OCI-LY1 (cell line): ENCODE data around the gene GNG13.

Experiments
- H2AFZ ChIP-seq: fragments of 200-600 bp; sonication (generic), shearing (Covaris generic); 2 replicates; pipeline ENCODE4 v1.6.0; 2014; ENCODE audit warnings: antibody characterized with exemption, mild to moderate bottlenecking, low read length
- H3F3A ChIP-seq: fragments of 200-600 bp; sonication (generic), shearing (Covaris generic); 2 replicates; pipeline ENCODE4 v1.6.0; 2014; ENCODE audit warnings: mild to moderate bottlenecking, antibody characterized with exemption, low read length, moderate library complexity; ENCODE audit not compliant: insufficient read depth
- H3K27ac ChIP-seq: fragments of 200-600 bp; sonication (generic); 2 replicates; pipeline ENCODE4 v1.5.1; 2014; ENCODE audit warnings: low read length, mixed run types, mild to moderate bottlenecking, low read depth; ENCODE audit not compliant: poor library complexity, severe bottlenecking
- H3K27me3 ChIP-seq: fragments of 200-600 bp; sonication (generic); 2 replicates; pipeline ENCODE4 v1.6.0; 2014; ENCODE audit warnings: antibody characterized with exemption, mild to moderate bottlenecking, low read length, moderate library complexity; ENCODE audit not compliant: insufficient read depth
- H3K36me3 ChIP-seq: fragments of 200-600 bp; sonication (generic); 2 replicates; pipeline ENCODE4 v1.6.1; 2014; ENCODE audit warnings: mild to moderate bottlenecking, antibody characterized with exemption, low read length, moderate library complexity, mixed read lengths; ENCODE audit not compliant: insufficient read depth
- H3K4me1 ChIP-seq: fragments of 200-600 bp; sonication (generic); 2 replicates; pipeline ENCODE4 v1.5.1; 2014; ENCODE audit warnings: mild to moderate bottlenecking, low read length, moderate library complexity; ENCODE audit not compliant: insufficient read depth, severe bottlenecking
- H3K4me2 ChIP-seq: fragments of 200-600 bp; sonication (generic), shearing (Covaris generic); 2 replicates; pipeline ENCODE4 v1.6.1; 2014; ENCODE audit warnings: low read length
- H3K4me3 ChIP-seq: fragments of 200-600 bp; sonication (generic); 2 replicates; pipeline ENCODE4 v1.5.1; 2014; ENCODE audit warnings: low read length, low read depth, mild to moderate bottlenecking, mixed read lengths; ENCODE audit not compliant: poor library complexity, severe bottlenecking
- H3K79me2 ChIP-seq: fragments of 200-600 bp; shearing (Covaris generic); 2 replicates; pipeline ENCODE4 v1.6.1; 2016; ENCODE audit warnings: mixed run types, low read length, mixed read lengths; ENCODE audit not compliant: insufficient read depth
- H3K9ac ChIP-seq: fragments of 200-600 bp; sonication (generic), shearing (Covaris generic); 2 replicates; pipeline ENCODE4 v1.6.1; 2014; ENCODE audit warnings: mild to moderate bottlenecking, low read length, mixed read lengths
- H3K9me2 ChIP-seq: fragments of 200-600 bp; sonication (generic), shearing (Covaris generic); 2 replicates; pipeline ENCODE4 v1.6.1; 2014; ENCODE audit warnings: low read depth, mild to moderate bottlenecking, low read length, mixed read lengths
- H3K9me3 ChIP-seq: fragments of 200-600 bp; shearing (Covaris generic); 2 replicates; pipeline ENCODE4 v1.6.1; 2014; ENCODE audit warnings: low read length, mixed read lengths
- H4K20me1 ChIP-seq: fragments of 200-600 bp; sonication (generic), shearing (Covaris generic); 2 replicates; pipeline ENCODE4 v1.6.0; 2016; ENCODE audit warnings: mild to moderate bottlenecking, low read length; ENCODE audit not compliant: insufficient read depth
- CTCF ChIP-seq: fragments of 200-600 bp; sonication (generic), shearing (Covaris generic); IDR thresholded peaks from 2 replicates; pipeline ENCODE4 v1.5.1; 2017; ENCODE audit warnings: mild to moderate bottlenecking, antibody characterized with exemption, low read length, moderate library complexity, mixed read lengths
- EZH2 ChIP-seq: fragments of 200-600 bp; sonication (generic), shearing (Covaris generic); IDR thresholded peaks from 2 replicates; pipeline ENCODE4 v1.8.0; 2017; ENCODE audit warnings: borderline replicate concordance, mixed run types, mild to moderate bottlenecking, antibody characterized with exemption, low read length, moderate library complexity, mixed read lengths

The GNG13 gene

GRCh38 chr16:824194-824593 is 23.7 kb upstream of the GNG13 start:
- Histone ChIP-seq H3K4me2 (no peak overlapping the region), H3K4me1 (no peaks in the 10 kb centered on the region), H3K9me2 (no peaks in the 10 kb centered on the region), H2AFZ (no peak overlapping the region), H3K4me3 (no peak overlapping the region), H3K9me3 (no peaks in the 10 kb centered on the region), H3F3A (no peaks in the 10 kb centered on the region), H3K27me3 (no peaks in the 10 kb centered on the region), H4K20me1 (no peaks in the 10 kb centered on the region), H3K9ac (no peak overlapping the region), H3K27ac (no peak overlapping the region), H3K36me3 (no peaks in the 10 kb centered on the region), H3K79me2 (no peaks in the 10 kb centered on the region)
- no peak for TF ChIP-seq EZH2
- no peak for TF ChIP-seq CTCF

GRCh38 chr16:822909-823297 is 22.4 kb upstream of the GNG13 start:
- Histone ChIP-seq H3F3A (no peaks in the 10 kb centered on the region), H3K9me3 (no peaks in the 10 kb centered on the region), H3K27ac (no peak overlapping the region), H3K4me1 (no peaks in the 10 kb centered on the region), H3K9me2 (no peaks in the 10 kb centered on the region), H3K9ac (no peak overlapping the region), H3K4me3 (no peak overlapping the region), H3K27me3 (peaks cover 9% of the 10 kb centered on the region; the same call in 1 of the 2 replicates), H3K79me2 (no peaks in the 10 kb centered on the region), H3K4me2 (no peak overlapping the region), H2AFZ (no peak overlapping the region), H3K36me3 (no peaks in the 10 kb centered on the region), H4K20me1 (no peaks in the 10 kb centered on the region)
- TF ChIP-seq EZH2: no peak
- TF ChIP-seq CTCF: no peak

- Histone ChIP-seq H3F3A (no peaks in the 10 kb centered on the region), H3K9me3 (no peaks in the 10 kb centered on the region), H3K27ac (no peak overlapping the region), H3K4me1 (no peaks in the 10 kb centered on the region), H3K79me2 (no peaks in the 10 kb centered on the region), H2AFZ (no peak overlapping the region), H3K27me3 (peaks cover 9% of the 10 kb centered on the region; the same call in 1 of the 2 replicates), H3K9ac (no peak overlapping the region), H3K4me2 (no peak overlapping the region), H3K36me3 (no peaks in the 10 kb centered on the region), H3K9me2 (no peaks in the 10 kb centered on the region), H3K4me3 (no peak overlapping the region), H4K20me1 (no peaks in the 10 kb centered on the region)
- TF ChIP-seq CTCF (no peak), EZH2 (no peak)
Measured at GRCh38 chr16:822174-822908, 21.8 kb upstream of the GNG13 start.
